C4-2B (cell line): ENCODE results near the gene GPR142.

Experiments
- CTCF ChIP-seq: fragments of 450-650 bp; conservative IDR thresholded peaks from 2 replicates; pipeline ENCODE4 v1.5.1; 2017; ENCODE audit warnings: mild to moderate bottlenecking
- ZFX ChIP-seq: fragments of 450-650 bp; IDR thresholded peaks from 2 replicates; pipeline ENCODE4 v1.6.1; 2017

DNA sequence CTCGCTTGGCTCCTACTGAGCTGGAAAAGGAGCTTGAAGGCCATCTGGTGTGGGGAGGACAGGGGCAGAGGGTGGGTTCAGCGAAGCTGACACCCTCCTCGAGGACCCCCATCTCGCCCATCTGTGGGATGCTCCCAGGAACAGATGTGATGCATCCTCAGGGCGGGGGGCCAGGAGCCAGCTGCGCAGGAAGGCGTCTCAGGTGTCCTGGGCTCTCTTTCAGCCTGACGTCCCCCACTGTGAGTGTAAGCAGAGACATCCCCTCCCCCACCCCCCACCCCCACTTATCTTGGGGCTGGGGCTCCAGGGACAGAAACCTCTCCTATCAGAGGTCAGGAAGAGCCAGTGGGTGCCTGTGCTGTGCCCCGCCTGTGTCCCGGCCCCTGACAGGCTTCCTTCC, 25.1 kb upstream of the GPR142 start:
- TF ChIP-seq CTCF (no peak), ZFX (no peak)
